HG03520 (cell line): ENCODE results near the gene WSB1.

Experiments used
- ATAC-seq: cut with Tn5 transposase; IDR thresholded peaks from one replicate; pipeline ENCODE4 v1.9.1; 2021; ENCODE audit warnings: mild to moderate bottlenecking, moderate library complexity; ENCODE audit not compliant: unreplicated experiment

The WSB1 gene

DNA sequence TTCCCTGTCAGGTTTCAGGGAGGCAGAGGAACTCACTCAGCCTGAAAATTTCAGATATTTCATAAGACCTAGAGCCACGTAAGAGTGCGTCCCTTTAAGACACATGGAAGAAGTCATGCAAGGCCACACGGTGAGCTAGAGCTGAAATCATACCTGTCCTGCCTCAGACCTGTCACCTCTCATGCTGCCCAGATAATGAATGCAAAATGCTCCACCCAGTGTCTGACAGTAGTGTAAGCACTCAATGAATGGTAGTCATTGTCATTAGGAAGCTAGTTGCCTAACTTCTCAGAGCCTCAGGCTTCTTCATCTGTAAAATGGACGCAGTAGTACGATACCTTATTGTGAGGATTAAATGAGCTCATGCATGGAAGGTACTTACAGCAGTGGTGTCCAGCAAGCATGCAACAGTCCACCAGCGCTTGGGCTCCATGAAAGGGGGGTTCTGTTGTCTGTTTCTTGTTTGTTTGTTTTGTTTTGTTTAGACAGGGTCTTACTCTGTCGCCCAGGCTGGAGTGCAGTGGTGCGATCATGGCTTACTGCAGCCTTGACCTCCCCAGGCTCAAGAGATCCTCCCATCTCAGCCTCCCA is 60.7 kb downstream of the WSB1 start:
- ATAC-seq, result no peak

DNA sequence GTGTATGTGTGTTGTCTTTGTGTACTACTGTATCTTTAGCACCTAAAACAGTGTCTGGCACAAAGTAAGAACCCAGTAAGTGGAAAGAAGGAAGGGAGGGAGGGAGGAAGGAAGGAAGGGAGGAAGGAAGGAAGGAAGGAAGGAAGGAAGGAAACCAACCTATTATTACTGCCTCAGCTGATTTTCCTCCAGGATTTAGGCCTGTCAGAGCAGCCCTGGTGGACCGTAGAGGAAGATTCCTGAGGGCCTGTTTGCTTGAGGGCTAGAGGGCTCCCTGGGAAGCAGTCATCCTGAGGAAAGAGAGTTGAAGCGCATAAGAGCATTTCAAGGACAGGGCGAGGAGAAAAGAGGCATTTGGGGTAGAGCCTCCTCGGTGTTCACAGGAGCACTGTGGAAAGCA is 61.5 kb downstream of the WSB1 start:
- no peak for ATAC-seq

DNA sequence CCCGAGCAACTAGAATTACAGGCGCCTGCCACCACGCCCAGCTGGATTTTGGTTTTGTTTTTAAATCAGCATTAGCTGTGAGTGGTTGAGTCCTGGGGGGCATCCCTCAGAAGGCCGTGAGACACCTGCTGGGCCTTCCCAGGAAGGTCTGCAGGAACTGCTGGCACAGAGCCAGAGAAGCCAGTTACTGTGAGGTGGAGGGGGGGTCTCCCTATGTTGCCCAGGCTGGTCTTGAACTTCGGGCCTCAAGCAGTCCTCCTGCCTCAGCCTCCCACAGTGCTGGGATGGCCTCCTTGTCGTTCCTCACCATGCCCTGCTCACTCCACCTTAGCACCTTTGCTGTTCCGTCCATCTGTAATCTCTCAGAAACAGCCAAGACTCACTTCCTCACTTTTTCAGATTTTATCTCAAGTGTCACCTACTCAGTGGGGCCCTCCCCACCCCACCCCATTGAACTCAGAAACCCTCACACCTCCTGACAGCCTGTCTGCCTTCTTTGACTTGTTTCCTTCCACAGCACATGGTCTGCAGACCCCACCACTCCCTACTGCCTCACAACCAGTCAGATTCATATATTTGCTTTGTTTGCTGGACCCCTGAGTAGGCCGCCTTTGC is 62.3 kb downstream of the WSB1 start:
- no peak for ATAC-seq

DNA sequence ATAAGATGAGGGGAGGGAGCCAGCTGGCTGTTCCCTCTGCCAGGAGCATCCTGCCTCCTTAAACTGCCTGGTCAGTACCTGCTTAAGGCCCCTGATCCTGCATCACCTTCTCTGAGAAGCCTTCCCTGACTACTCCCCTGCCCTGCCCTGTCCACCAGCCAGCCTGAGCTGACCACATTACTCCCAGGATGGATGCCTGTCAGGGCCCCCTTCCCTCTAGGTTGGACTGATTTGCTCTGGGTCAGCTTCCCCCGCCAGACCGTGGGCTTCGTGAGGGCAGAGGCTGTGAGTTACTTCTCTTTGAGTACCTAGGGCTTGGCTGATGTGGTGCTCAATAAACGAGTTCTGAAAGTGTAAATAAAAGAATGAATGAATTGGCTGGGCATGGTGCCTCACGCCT is 63.3 kb downstream of the WSB1 start:
- no peak for ATAC-seq

DNA sequence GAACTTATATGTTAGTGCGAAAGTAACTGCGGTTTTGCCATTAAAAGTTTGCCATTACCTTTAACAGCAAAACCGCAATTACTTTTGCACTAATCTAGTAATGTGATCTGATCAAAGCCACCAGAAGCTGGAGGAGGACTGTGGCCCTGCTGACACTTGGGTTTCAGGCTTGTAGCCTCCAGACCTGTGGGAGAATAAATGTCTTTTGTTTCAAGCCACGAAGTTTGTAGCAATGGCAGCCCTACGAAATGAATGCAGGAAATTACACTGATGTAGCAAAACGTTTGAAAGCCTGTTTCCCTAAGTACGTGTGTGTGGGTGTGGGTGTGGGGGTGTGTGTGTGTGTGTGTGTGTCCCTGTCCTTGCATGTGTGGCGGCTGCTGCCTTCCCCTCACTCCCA is 66.6 kb downstream of the WSB1 start:
- ATAC-seq, result no peak

DNA sequence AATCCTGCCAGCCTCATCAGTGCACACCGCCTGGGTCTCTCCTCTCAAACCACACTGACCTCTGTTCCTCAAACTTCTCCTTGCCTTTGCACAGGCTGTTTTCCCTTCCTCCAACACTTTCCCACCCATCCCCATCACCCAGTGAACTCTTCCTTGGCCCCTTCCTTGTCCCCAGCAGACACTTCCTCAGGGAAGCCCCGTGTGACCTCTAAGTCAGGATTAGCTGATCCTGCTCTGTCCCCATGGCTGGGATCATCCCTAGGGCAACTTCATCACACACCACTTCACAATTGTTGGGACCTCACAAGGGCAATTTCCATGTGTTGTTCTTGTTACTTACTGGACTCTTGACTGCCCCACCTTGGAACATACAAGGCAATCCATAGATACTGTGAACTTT is 67.8 kb downstream of the WSB1 start:
- ATAC-seq, result no peak

DNA sequence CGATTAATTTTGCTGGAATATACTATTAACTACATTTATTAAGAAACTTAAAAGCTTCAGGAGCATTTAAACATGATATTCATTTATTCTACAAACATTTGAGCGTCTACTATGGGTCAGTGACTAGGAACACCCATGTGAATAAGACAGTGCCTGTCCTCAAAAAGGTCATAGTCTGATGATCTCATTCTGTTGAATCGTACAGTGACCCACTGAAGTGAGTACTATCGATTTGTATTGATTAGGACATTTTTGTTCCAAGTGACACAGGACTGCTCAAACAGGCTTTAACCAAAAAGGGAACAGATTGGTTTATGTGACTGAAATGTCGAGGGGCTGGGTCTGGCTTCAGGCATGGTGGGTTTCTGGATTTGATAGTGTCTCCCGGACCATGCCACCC is 68.6 kb downstream of the WSB1 start:
- ATAC-seq, result no peak

DNA sequence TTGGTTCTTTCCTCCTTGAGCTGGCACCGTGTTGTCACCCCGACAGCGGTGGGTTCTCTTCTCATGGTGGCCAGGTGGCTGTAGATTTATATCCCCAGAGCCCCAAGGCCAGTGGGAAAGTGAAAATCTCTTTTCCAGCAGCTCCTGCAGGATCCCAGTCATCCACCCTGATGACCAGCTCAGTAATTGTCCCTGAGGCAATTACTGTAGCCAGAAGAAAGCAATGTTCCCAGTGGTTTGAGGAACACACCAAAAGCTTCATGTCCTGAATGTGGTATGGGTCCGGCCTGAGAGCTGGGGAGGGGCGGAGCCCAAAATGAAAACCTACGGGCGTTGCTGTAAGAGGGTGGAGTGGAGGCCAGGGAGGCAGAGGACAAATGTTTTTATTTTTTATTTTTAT is 69.0 kb downstream of the WSB1 start:
- ATAC-seq, result no peak

DNA sequence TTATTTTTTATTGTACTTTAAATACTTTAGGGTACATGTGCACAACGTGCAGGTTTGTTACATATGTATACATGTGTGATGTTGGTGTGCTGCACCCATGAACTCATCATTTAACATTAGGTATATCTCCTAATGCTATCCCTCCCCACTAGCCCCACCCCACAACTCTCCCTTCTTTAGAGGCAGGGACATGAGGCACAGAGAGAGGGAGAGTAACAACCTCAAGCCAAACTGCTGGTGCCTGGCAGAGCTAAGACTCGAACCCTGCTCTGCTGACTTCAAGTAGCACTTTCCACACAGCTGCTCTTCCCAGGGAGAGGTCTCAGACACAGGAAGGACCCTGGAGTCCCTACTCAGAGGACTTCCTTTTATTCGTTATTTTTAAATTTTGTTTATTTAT is 69.4 kb downstream of the WSB1 start:
- ATAC-seq, result no peak
